WTC11 (cell line): Measurements from ENCODE around the gene SIGLEC1. TPM values are rescaled to one million over a fixed set of nuclear protein-coding genes. Genes with fewer than 3 reads are reported as not detected.

Source experiments
- ATAC-seq: fragments of 200-7000 bp; cut with Tn5 transposase; 2 replicates; pipeline ENCODE4 v1.10.0; 2021; ENCODE audit warnings: mild to moderate bottlenecking, moderate library complexity
- CTCF ChIA-PET: fragments of 300-600 bp; sonication (Branson Sonifier 250); formaldehyde crosslinking; loops from one replicate; lab custom pipeline; 2021; ENCODE audit warnings: antibody characterized with exemption; lab: Charles Lee
- POLR2A ChIA-PET: fragments of 350-600 bp; sonication (Branson Sonifier 250); formaldehyde crosslinking; loops from one replicate; lab custom pipeline; 2021; ENCODE audit warnings: antibody characterized with exemption; lab: Charles Lee
- DNase-seq: peaks from one replicate; pipeline ENCODE4 v3.0.0; 2021; ENCODE audit warnings: low spot score
- H3K27ac Mint-ChIP-seq: 2 replicates; pipeline ENCODE4 v1.8.0; 2021; ENCODE audit warnings: mixed read lengths
- H3K27me3 Mint-ChIP-seq: 2 replicates; pipeline ENCODE4 v1.8.0; 2021; ENCODE audit warnings: low read depth, mild to moderate bottlenecking, moderate library complexity, mixed read lengths
- H3K36me3 Mint-ChIP-seq: 2 replicates; pipeline ENCODE4 v1.8.0; 2021; ENCODE audit warnings: mixed read lengths
- H3K4me1 Mint-ChIP-seq: 2 replicates; pipeline ENCODE4 v1.8.0; 2022; ENCODE audit warnings: mixed read lengths
- H3K4me3 Mint-ChIP-seq: 2 replicates; pipeline ENCODE4 v1.8.0; 2021; ENCODE audit warnings: mild to moderate bottlenecking, moderate library complexity, mixed read lengths
- H3K9me3 Mint-ChIP-seq: 2 replicates; pipeline ENCODE4 v1.8.0; 2021; ENCODE audit warnings: mixed read lengths
- CREB1 ChIP-seq: sonication (generic); formaldehyde crosslinking; IDR thresholded peaks from 2 replicates; pipeline ENCODE4 v1.8.0; 2023; ENCODE audit warnings: mild to moderate bottlenecking, missing genetic modification reagents
- FOXK1 ChIP-seq: sonication (generic); formaldehyde crosslinking; IDR thresholded peaks from 2 replicates; pipeline ENCODE4 v1.8.0; 2022; ENCODE audit warnings: mild to moderate bottlenecking, moderate library complexity, missing genetic modification reagents
- GABPB1 ChIP-seq: sonication (generic); formaldehyde crosslinking; IDR thresholded peaks from 2 replicates; pipeline ENCODE4 v1.8.1; 2023; ENCODE audit warnings: mild to moderate bottlenecking, missing genetic modification reagents
- NFE2L1 ChIP-seq: sonication (generic); formaldehyde crosslinking; IDR thresholded peaks from 2 replicates; pipeline ENCODE4 v1.8.1; 2023; ENCODE audit warnings: missing genetic modification reagents
- NR3C1 ChIP-seq: sonication (generic); formaldehyde crosslinking; conservative IDR thresholded peaks from 2 replicates; pipeline ENCODE4 v1.8.1; 2023; ENCODE audit warnings: low read depth, mild to moderate bottlenecking, missing genetic modification reagents
- SMAD3 ChIP-seq: sonication (generic); formaldehyde crosslinking; IDR thresholded peaks from 2 replicates; pipeline ENCODE4 v1.8.0; 2022; ENCODE audit warnings: missing genetic modification reagents, mild to moderate bottlenecking, borderline replicate concordance
- SMAD4 ChIP-seq: sonication (generic); formaldehyde crosslinking; IDR thresholded peaks from 2 replicates; pipeline ENCODE4 v1.8.0; 2022; ENCODE audit warnings: mild to moderate bottlenecking, missing genetic modification reagents
- TCF7 ChIP-seq: sonication (generic); formaldehyde crosslinking; IDR thresholded peaks from 2 replicates; pipeline ENCODE4 v1.8.0; 2022; ENCODE audit warnings: mild to moderate bottlenecking, low read depth, missing genetic modification reagents, moderate library complexity
- total RNA-seq: library from RNA; stranded (reverse); gene quantifications from 3 replicates; pipeline ENCODE4 v1.2.3, GENCODE V29; 2021
- TF ChIP-seq, protein P1 (sequence below): sonication (generic); formaldehyde crosslinking; IDR thresholded peaks from 2 replicates; pipeline ENCODE4 v1.8.1; 2023; ENCODE audit warnings: mild to moderate bottlenecking, missing genetic modification reagents
- TF ChIP-seq, protein P2 (sequence below): fragments of 250-450 bp; sonication (Bioruptor Pico); IDR thresholded peaks from 2 replicates; pipeline ENCODE4 v1.9.0; 2021; ENCODE audit warnings: mild to moderate bottlenecking
- TF ChIP-seq, protein P3 (sequence below): sonication (generic); formaldehyde crosslinking; IDR thresholded peaks from 2 replicates; pipeline ENCODE4 v1.8.0; 2023; ENCODE audit warnings: missing genetic modification reagents
- TF ChIP-seq, protein P4 (sequence below): sonication (generic); formaldehyde crosslinking; conservative IDR thresholded peaks from 2 replicates; pipeline ENCODE4 v1.8.1; 2022; ENCODE audit warnings: mild to moderate bottlenecking, missing genetic modification reagents
- TF ChIP-seq, protein P5 (sequence below): sonication (generic); formaldehyde crosslinking; IDR thresholded peaks from 2 replicates; pipeline ENCODE4 v1.8.1; 2022; ENCODE audit warnings: missing genetic modification reagents, borderline replicate concordance
- TF ChIP-seq, protein P6 (sequence below): sonication (generic); formaldehyde crosslinking; IDR thresholded peaks from 2 replicates; pipeline ENCODE4 v1.8.0; 2022; ENCODE audit warnings: mild to moderate bottlenecking, missing genetic modification reagents
- TF ChIP-seq, protein P7 (sequence below): fragments of 250-450 bp; sonication (Bioruptor Pico); IDR thresholded peaks from 2 replicates; pipeline ENCODE4 v1.8.0; 2021; ENCODE audit warnings: mild to moderate bottlenecking
- TF ChIP-seq, protein P8 (sequence below): sonication (generic); formaldehyde crosslinking; IDR thresholded peaks from 2 replicates; pipeline ENCODE4 v1.8.1; 2022; ENCODE audit warnings: mild to moderate bottlenecking, moderate library complexity, missing genetic modification reagents
- TF ChIP-seq, protein P9 (sequence below): sonication (generic); formaldehyde crosslinking; IDR thresholded peaks from 2 replicates; pipeline ENCODE4 v1.8.1; 2022; ENCODE audit warnings: mild to moderate bottlenecking, missing genetic modification reagents, moderate library complexity, borderline replicate concordance

SIGLEC1 gene
- total RNA-seq, 1 experiment from 2014 or later: 0.04 TPM

DNA sequence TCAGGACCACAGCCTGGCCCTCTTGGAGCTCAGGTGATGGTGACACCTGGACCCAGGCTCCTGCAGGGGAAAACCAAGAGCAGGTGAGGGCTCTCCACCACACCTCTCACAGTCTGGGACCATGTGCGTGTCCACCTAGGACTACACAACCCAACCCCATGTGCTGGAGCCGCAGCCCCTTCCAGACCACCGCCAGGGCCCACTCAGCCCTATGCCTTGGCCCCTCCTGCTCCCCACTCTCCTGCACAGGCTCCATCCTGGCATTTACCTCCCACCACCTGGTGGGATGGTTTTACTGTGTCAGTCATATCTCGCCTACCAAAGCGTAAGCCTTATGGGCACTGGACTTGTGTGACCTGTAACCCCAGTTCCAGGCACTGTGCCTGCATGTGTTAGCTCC lies 17.5 kb downstream of the SIGLEC1 start (continued):
- TF ChIP-seq, protein P1, sequence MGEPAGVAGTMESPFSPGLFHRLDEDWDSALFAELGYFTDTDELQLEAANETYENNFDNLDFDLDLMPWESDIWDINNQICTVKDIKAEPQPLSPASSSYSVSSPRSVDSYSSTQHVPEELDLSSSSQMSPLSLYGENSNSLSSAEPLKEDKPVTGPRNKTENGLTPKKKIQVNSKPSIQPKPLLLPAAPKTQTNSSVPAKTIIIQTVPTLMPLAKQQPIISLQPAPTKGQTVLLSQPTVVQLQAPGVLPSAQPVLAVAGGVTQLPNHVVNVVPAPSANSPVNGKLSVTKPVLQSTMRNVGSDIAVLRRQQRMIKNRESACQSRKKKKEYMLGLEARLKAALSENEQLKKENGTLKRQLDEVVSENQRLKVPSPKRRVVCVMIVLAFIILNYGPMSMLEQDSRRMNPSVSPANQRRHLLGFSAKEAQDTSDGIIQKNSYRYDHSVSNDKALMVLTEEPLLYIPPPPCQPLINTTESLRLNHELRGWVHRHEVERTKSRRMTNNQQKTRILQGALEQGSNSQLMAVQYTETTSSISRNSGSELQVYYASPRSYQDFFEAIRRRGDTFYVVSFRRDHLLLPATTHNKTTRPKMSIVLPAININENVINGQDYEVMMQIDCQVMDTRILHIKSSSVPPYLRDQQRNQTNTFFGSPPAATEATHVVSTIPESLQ: no peak

DNA sequence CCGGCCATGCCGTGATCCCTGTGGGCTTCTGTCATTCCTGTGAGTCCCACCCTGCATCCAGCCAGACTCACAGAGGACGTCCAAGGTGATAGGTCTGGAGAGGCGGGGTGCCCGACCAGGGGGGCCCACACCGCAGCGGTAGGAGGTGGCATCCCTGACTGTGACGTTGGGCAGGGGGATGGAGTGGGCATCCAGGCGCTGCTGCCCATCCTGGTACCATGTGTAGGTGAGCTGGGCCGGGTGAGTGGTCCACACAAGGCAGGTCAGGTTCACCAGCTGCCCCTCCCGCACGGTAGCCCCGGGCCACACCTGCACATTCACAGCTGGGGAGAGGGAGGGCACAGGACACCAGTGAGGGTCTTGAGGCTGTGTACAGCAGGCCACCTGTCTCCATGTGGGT lies 19.0 kb downstream of the SIGLEC1 start:
- ATAC-seq: no peak
- POLR2A ChIA-PET: no interaction called here

DNA sequence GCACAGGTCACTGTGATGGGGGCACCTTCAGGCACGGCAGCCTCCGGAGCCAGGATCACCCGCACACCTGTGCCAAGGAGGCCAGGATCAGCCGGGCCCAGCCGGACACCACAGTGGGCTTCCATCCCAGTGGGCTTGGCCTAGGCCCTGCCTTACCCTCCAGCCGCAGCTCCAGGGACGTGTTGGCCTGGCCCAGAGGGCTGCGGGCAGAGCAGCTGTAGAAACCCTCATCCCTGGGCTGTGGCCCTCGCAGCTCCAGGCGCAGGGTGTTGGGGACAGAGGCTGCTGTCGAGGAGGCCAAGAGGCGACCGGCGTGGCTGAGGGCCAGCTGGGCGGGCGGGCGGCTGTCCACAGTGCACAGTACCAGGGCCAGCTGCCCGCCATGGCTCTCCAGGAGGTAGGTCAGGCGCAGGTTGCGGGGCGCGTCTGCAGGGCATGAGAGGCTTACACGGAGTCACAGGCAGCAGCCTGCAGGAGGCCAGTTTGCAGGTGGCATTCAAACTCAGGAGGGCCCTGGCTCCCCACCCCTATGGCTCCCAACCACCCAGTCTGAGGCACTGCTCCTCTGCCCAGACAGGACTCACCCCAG lies 19.6 kb downstream of the SIGLEC1 start:
- Mint-ChIP-seq H3K4me3 (no peak overlapping the region), H3K36me3 (no peaks in the 10 kb centered on the region), H3K27me3 (no peaks in the 10 kb centered on the region), H3K9me3 (peaks cover 2% of the 10 kb centered on the region; the same call in 1 of the 2 replicates), H3K4me1 (peaks cover 3% of the 10 kb centered on the region)
- CTCF ChIA-PET: interaction anchor here (1.1 to 1.8 kb wide), 3 partner anchors 18 to 57 kb away, joined by 3 to 6 read pairs (median 4); no protein-coding TSS in a partner anchor
- ATAC-seq: no peak
- TF ChIP-seq GABPB1 (CRISPR knock-in tag): no peak
- TF ChIP-seq, protein P2, sequence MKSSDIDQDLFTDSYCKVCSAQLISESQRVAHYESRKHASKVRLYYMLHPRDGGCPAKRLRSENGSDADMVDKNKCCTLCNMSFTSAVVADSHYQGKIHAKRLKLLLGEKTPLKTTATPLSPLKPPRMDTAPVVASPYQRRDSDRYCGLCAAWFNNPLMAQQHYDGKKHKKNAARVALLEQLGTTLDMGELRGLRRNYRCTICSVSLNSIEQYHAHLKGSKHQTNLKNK (CRISPR knock-in tag): no peak
- TF ChIP-seq, all 79 proteins: peak for 0
- POLR2A ChIA-PET: no interaction called here
- DNase-seq: no peak
- no peak overlapping the region for H3K27ac Mint-ChIP-seq

More for the DNA sequence above, 19.0 kb downstream of the SIGLEC1 start:
- TF ChIP-seq, protein P3, sequence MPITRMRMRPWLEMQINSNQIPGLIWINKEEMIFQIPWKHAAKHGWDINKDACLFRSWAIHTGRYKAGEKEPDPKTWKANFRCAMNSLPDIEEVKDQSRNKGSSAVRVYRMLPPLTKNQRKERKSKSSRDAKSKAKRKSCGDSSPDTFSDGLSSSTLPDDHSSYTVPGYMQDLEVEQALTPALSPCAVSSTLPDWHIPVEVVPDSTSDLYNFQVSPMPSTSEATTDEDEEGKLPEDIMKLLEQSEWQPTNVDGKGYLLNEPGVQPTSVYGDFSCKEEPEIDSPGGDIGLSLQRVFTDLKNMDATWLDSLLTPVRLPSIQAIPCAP: no peak
- TF ChIP-seq CREB1 (CRISPR knock-in tag): no peak
- TF ChIP-seq, protein P4, sequence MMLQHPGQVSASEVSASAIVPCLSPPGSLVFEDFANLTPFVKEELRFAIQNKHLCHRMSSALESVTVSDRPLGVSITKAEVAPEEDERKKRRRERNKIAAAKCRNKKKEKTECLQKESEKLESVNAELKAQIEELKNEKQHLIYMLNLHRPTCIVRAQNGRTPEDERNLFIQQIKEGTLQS (CRISPR knock-in tag): no peak
- Mint-ChIP-seq H3K4me3 (no peak overlapping the region), H3K27me3 (no peaks in the 10 kb centered on the region), H3K4me1 (no peaks in the 10 kb centered on the region), H3K27ac (no peak overlapping the region), H3K36me3 (no peaks in the 10 kb centered on the region), H3K9me3 (no peaks in the 10 kb centered on the region)
- CTCF ChIA-PET: interaction anchor here (0.6 to 8.0 kb wide), 6 partner anchors 13 to 161 kb away, joined by 3 to 70 read pairs (median 5); partner anchors contain the start of gene ADAM33
- no peak for DNase-seq

DNA sequence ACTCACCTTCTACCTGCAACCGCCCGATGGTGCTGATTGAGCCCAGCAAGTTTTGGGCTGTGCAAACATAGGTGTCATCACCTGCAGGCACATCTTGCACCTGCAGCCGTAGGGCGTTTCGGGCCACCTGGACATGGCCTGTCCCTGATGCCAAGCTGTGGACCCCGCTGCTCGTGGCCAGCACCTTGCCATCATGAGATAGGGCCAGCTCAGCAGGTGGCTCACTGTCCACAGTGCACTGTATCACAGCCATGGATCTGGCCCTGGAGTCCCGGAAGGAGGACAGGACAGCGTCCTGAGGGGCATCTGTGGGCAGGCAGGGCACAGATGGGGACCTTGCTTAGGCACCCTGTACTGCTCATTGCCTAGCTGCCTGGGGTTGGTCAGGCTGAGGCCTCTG lies 20.5 kb downstream of the SIGLEC1 start:
- CTCF ChIA-PET: interaction anchor here (0.6 to 3.1 kb wide), 3 partner anchors 16 to 89 kb away, joined by 3 to 15 read pairs (median 3); partner anchors contain the start of gene SPEF1

More for the DNA sequence above, 20.5 kb downstream of the SIGLEC1 start:
- ATAC-seq: no peak
- POLR2A ChIA-PET: no interaction called here
- Mint-ChIP-seq H3K4me3 (no peak overlapping the region), H3K9me3 (peaks cover 4% of the 10 kb centered on the region; the same call in 1 of the 2 replicates), H3K27me3 (no peaks in the 10 kb centered on the region), H3K27ac (no peak overlapping the region), H3K36me3 (no peaks in the 10 kb centered on the region), H3K4me1 (peaks cover 8% of the 10 kb centered on the region)
- TF ChIP-seq GABPB1 (CRISPR knock-in tag) (no peak), NFE2L1 (CRISPR knock-in tag) (no peak), SMAD3 (CRISPR knock-in tag) (no peak), TCF7 (CRISPR knock-in tag) (no peak), FOXK1 (CRISPR knock-in tag) (no peak), SMAD4 (no peak), NR3C1 (CRISPR knock-in tag) (no peak)
- TF ChIP-seq, protein P5, sequence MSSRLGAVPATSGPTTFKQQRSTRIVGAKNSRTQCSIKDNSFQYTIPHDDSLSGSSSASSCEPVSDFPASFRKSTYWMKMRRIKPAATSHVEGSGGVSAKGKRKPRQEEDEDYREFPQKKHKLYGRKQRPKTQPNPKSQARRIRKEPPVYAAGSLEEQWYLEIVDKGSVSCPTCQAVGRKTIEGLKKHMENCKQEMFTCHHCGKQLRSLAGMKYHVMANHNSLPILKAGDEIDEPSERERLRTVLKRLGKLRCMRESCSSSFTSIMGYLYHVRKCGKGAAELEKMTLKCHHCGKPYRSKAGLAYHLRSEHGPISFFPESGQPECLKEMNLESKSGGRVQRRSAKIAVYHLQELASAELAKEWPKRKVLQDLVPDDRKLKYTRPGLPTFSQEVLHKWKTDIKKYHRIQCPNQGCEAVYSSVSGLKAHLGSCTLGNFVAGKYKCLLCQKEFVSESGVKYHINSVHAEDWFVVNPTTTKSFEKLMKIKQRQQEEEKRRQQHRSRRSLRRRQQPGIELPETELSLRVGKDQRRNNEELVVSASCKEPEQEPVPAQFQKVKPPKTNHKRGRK (CRISPR knock-in tag): no peak
- TF ChIP-seq, protein P6, sequence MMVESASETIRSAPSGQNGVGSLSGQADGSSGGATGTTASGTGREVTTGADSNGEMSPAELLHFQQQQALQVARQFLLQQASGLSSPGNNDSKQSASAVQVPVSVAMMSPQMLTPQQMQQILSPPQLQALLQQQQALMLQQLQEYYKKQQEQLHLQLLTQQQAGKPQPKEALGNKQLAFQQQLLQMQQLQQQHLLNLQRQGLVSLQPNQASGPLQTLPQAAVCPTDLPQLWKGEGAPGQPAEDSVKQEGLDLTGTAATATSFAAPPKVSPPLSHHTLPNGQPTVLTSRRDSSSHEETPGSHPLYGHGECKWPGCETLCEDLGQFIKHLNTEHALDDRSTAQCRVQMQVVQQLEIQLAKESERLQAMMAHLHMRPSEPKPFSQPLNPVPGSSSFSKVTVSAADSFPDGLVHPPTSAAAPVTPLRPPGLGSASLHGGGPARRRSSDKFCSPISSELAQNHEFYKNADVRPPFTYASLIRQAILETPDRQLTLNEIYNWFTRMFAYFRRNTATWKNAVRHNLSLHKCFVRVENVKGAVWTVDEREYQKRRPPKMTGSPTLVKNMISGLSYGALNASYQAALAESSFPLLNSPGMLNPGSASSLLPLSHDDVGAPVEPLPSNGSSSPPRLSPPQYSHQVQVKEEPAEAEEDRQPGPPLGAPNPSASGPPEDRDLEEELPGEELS (CRISPR knock-in tag): no peak
- TF ChIP-seq, protein P7, sequence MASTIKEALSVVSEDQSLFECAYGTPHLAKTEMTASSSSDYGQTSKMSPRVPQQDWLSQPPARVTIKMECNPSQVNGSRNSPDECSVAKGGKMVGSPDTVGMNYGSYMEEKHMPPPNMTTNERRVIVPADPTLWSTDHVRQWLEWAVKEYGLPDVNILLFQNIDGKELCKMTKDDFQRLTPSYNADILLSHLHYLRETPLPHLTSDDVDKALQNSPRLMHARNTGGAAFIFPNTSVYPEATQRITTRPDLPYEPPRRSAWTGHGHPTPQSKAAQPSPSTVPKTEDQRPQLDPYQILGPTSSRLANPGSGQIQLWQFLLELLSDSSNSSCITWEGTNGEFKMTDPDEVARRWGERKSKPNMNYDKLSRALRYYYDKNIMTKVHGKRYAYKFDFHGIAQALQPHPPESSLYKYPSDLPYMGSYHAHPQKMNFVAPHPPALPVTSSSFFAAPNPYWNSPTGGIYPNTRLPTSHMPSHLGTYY (CRISPR knock-in tag): no peak
- TF ChIP-seq, protein P8, sequence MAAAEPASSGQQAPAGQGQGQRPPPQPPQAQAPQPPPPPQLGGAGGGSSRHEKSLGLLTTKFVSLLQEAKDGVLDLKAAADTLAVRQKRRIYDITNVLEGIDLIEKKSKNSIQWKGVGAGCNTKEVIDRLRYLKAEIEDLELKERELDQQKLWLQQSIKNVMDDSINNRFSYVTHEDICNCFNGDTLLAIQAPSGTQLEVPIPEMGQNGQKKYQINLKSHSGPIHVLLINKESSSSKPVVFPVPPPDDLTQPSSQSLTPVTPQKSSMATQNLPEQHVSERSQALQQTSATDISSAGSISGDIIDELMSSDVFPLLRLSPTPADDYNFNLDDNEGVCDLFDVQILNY (CRISPR knock-in tag): no peak
- TF ChIP-seq, protein P4 (CRISPR knock-in tag): no peak
- TF ChIP-seq, protein P9, sequence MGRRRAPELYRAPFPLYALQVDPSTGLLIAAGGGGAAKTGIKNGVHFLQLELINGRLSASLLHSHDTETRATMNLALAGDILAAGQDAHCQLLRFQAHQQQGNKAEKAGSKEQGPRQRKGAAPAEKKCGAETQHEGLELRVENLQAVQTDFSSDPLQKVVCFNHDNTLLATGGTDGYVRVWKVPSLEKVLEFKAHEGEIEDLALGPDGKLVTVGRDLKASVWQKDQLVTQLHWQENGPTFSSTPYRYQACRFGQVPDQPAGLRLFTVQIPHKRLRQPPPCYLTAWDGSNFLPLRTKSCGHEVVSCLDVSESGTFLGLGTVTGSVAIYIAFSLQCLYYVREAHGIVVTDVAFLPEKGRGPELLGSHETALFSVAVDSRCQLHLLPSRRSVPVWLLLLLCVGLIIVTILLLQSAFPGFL (CRISPR knock-in tag): no peak
- no peak for DNase-seq
